DMS79 treated with DMSO at 0.1 percent for 48 hours (cell line): ENCODE data around the gene ABCC6.
"Not testable (repeated sequence)": the region's sequence is repeated elsewhere in the genome, so short reads cannot be mapped to it uniquely, and the experiment has no call there.

ENCODE experiments used
- DNase-seq: peaks from one replicate; lab custom pipeline; 2025; lab: John Stamatoyannopoulos, UW

Gene ABCC6

DNA sequence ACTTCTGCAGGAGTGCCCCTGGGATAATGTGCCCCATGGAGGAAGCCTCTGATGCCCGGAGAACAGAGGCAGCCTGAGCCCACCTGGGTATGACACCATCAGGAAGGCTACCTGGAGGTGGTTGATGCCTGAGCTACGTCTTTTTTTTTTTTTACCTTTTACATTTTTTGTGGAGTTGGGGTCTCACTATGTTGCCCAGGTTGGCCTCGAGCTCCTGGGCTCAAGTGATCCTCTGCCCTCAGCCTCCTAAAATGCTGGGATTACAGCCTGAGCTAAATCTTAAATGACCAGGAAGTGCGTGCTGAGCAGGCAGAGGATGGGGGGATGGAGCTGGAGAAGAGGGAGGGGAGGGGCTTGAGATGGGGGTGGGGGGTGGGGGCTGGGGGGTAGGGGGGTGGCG is 32.7 kb downstream of the ABCC6 start:
- no peak for DNase-seq

DNA sequence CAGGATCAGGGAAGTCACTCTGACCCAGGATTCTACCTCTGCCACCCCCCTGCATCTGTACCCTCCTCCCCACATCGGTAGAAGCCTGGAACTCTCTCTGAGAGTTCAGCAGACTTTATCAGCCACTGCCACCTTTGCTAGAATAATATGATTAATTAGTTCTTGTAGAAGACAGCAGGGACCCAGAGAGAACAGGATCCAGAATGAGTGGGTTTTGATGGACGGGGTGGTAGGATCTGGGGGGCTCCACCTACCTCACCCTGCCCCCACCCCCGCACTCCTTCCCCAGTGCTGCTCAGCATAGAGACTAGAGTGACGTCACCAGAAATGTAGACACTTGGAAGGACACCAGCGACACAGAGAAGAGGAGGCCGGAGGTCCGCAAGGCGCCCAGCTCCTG is 33.5 kb downstream of the ABCC6 start:
- no peak for DNase-seq

DNA sequence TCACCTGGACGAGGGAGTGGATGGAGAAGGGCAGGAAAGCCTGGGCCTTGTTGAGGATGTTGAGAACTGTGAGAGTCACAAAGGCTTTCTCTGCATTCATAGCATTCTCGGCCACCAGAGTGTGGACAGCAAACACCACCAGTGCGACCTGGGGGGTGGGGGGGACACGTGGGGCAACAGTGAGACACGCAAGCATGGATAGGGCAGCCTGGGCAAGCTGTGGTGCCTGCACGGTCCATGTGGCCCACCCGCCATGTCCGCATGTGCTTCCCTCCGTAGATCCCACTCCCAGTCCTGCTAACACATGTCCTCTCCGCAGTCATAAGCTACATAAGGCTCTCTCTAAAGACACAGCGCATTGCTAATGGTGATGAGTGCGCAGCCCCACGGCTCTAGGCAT is 34.5 kb downstream of the ABCC6 start:
- no peak for DNase-seq

DNA sequence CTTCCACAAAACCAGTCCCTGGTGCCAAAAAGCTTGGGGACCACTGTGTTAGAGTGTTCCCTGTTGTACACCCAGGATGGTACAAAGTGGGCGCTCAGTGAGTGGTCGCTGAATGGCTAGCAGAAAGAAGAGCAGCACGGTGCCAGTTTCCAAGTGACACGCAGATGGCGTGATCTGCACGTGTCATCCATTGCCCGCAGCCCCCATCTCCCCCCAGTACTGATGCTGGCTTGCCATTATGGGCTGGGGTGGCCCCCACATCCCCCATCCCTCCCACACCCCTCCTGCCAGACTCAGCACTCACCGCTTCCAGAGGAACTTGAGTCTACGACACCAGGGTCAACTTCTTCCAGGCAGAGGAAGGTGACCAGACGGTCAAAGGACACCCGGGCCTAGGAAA is 36.5 kb downstream of the ABCC6 start:
- DNase-seq = no peak

DNA sequence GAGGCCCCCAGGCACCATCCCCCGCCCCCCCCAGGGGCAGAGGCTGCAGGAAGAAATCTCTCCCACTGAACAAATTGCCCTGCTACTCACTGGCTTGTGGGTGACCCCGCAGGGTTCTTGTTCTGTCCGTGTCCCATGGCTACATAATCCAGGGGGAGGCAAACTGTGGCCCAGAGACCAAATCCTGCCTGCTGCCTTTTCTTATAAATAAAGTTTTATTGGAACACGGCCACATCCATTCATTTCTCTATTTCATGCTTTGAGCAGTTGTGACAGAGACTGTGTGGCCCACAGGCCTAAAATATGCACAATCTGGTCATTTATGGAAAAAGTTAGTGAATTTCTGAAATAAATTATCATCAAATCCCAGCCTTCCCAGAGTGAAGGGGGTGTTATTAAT is 38.2 kb downstream of the ABCC6 start:
- DNase-seq = no peak

DNA sequence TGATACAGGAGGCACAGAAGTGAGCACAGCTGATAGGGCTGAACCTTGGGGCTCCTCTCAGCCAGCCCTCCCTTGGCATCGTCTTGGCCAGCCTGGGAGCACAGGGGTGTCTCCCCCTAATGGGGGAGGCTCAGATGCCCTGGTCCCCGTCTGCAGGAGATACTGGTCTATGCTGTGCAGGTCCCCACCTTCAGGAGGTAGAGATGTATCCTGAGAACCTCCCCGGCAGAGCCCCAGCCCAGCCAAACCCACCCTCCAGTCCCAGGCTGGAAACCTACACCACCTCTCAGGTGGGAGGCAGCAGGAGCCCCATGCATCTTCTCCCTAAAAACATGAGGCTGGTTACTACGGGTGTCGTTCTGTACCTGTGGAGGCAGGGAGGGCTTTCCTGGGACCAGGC is 38.7 kb downstream of the ABCC6 start:
- DNase-seq = no peak

DNA sequence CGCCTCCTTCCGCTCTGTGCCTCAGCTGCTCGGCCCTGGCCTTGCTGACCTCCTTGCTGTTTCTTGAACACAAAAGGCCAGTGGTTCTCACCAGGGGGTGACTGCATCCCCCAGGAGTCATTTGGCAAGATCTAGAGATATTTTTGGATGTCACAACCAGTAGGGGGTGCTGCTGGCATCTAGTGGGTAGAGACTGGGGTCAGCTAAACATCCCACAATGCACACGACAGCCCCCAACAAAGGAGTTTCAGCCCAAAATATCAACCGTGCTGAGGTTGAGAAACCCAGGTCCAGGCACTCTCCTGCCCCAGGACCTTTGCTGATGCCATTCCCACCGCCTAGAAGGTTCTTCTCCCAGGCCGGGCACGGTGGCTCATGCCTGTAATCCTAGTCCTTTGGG is 39.7 kb downstream of the ABCC6 start:
- DNase-seq = no peak

DNA sequence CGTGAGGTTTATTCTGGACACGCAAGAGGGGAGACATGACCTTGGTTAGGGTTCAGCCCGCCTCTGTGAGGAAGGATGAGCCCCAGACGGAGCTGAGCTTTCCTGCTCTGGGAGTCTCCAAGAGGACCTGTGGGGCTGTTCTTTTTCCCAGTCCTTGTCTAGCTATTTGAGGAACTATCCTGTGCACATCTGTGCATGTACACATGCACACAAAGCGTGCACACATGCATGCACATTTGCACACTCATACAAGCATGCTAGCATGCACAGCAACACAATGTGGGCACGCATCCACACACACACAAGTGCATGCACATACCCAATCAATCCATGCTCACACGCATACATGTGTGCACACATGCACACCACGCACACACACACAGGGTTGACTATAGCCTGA is 40.4 kb downstream of the ABCC6 start:
- DNase-seq = no peak

DNA sequence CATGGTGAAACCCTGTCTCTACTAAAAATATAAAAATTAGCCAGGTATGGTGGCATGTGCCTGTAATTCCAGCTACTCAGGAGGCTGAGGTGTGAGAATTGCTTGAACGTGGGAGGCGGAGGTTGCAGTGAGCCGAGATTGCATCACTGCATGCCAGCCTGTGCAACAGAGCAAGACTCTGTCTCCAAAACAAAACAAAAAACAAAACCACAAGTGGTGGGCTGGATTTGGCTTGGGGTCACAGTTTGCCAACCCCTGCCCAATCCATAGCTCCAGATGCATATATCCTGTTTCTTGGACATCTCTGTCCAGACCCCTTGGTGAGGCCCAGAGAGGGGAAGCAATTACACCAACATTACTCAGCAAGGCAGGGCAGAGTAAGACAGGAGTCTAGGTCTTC is 41.5 kb downstream of the ABCC6 start:
- not testable (repeated sequence) for DNase-seq

DNA sequence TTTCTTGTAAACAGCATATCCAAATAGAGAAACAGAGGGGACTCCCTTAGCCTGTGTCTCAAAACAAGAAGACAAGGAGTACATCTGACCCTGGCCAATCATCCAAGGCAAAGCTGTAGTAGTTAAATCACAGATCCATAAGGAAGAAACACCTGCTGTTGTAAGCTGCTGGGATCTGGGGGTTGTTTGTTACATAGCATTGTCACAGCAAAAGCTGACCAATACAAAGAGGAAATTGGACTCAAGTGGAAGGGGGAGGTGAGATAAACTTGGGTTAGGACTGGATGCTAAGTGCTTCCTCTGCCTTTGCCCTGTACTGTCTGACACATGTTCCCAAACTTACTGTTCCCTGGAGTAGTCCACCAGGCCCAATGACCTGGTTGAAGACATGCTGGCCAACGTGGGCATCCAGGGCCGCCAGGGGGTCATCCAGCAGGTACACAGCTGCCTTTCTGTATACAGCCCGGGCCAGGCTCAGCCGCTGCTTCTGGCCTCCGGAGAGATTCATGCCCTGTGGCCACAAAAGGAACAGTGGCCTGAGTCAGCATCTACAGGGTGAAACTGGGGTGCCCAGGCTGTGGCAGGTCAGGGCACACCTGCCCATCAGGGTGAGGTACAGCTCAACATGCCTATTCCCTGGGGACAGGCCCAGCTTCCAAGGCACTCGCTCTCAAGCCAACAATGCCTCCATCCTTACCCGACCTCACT is 44.7 kb downstream of the ABCC6 start:
- no peak for DNase-seq

DNA sequence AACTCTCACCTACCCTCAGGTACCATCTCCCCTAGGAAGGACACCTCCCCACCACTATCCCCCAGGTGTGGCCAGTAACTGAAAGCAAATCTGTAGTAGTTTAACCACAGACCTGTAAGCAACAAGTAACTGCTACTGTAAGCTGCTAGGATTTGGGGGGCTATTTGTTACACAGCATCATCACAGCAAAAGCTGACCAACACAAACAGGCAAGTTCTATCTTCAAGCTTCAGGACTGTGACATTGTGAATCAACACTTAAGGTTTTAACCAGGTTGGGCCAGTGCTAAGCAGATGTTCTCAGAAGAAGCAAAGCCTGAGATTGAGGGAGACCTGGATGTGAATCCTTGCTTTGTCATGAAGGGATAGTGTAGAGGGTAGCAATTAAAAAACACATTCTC is 47.0 kb downstream of the ABCC6 start:
- DNase-seq = no peak

DNA sequence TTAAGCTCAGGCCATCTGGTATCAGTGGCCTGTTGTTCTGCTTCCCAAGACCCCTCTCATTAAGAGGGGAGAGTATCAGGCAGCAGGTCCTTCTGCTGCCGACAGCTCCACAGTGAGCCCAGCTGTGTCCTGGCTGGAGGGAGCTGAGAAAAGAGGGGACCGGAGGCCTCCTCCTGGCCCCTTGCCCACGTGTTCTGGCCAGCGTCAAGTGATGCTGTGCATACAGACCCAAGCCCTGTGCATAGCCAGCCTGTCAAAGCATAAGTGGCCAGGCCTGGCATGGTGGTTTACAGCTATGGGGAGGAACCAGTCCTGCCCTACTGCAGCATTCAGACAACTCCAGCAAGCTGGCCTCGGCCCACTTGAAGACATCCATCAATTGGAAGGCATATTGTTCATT is 48.0 kb downstream of the ABCC6 start:
- no peak for DNase-seq

DNA sequence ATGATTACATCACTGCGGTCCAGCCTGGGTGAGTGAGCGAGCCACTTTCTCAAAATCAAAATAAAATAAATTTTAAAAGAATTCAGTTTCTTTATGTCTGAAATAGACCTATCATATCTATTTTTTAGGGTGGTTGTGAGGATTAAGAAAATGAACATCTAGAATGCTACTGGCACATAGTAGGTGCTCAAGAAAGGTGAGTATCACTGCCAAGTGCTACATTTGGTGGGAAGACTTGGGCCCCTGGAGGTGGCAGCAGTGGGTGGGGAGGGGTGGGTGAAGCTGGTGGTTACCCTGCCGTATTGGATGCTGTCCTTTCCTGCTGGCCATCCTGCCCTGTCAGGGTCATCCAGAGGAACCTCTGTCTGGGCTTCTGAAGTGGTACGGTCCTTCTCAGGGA is 50.3 kb downstream of the ABCC6 start:
- DNase-seq = no peak

DNA sequence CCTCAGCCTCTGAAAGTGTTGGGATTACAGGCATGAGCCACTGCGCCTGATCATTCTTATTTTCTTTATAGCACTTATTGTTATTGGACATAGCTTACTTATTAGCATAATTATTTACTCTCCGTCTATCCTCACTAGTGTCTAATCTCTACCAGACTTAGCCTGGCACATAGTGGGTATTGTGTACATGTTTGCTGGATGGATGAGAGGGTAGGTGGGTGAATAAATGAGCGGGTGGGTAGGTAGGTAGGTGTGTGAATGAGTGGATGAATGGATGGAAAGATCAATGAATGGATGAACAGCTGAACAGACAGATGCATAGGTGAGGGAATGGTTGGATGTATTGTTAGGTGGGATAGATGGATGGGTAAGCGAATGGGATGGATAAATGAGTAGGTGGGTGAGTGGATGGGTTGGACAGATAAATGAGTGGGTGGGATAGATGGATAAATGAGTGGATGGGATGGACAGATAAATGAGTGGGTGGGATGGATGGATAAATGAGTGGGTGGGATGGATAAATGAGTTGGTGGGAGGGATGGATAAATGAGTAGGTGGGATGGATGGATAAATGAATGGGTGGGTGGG is 51.9 kb downstream of the ABCC6 start:
- DNase-seq = no peak

DNA sequence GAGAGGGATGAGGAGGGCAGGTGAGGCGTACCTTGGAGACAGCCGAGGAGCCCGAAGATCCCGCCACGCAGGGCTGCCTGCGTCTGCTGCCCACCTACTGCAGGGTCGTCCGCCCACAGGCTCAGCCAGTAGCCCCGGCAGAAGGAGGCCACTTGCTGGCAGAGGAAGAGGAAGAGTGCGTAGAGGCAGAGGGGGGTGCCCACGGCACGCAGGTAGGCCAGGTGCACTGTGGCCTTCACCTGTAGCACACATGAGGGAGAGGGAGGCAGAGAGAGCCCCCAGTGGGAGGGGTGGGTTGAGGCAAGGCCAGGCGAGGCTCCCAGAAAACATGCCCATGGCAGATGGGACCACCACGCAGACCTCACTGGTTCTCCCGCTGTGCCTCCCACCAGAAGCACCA is 53.7 kb downstream of the ABCC6 start:
- no peak for DNase-seq

DNA sequence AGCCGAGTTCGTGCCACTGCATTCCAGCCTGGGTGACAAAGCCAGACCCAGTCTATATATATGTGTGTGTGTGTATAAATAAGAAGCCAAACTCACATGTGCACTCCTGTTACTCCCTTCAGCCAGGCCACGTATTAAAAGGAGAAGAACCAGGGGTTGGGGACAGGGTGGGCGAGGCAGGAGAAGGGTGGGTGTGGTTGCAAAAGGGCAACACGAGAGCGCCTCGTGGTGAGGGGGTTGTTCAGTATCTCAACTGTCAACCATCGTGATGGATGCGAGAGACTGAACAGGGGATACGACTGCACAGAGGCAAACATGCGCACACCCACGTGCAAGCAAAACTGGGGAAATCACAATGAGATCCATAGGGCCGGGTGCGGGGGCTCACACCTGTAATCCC is 54.9 kb downstream of the ABCC6 start:
- DNase-seq = no peak

DNA sequence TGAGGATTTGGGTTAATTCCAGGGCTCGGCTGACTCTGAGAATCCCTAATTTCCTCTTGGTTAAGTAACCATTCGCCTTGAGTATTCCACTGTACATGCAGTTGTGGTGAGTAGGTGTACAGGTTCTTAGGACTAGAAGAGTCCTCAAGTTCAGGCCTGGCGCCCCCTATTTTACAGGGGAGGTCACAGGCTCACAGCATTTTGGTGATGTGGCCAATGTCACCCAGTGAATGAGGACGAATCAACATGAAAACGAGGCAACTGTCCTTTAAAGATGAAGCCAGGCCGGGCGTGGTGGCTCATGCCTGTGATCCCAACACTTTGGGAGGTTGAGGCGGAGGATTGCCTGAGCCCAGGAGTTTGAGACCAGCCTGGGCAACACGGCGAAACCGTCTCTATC is 55.4 kb downstream of the ABCC6 start:
- DNase-seq = no peak

DNA sequence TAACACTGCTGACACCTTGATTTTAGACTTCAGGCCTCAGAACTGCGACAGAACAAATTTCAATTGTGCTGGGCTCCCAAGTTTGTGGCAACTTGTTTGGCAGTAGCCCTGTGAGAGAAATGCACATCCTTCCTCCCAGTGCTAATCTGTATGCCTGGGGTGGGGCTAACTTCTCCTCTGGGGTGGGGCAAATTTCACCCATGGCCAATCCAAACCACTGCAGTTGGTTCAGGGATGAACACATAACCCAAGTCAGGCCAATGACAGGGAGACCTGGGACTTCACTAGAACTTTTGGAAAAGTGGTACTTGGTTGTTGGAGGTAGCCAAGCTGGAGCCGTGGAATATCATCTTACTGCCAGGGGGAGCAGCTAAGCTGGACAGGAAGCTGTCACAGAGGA is 56.3 kb downstream of the ABCC6 start:
- no peak for DNase-seq

DNA sequence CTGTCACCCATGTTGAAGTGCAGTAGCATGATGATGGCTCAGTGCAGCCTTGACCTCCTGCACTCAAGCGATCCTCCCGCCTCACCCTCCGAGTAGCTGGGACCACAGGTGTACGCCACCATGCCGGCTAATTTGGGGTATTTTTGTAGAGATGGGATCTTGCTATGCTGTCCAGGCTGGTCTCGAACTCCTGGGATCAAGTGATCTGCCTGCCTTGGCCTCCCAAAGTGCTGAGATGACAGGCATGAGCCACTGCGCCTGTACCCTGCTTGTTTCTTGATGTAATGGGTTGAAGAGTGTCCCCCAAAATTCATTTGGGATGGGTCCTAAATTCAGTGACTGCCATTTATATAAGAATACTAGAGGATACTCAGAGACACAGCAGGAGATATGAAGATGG is 57.2 kb downstream of the ABCC6 start:
- no peak for DNase-seq

DNA sequence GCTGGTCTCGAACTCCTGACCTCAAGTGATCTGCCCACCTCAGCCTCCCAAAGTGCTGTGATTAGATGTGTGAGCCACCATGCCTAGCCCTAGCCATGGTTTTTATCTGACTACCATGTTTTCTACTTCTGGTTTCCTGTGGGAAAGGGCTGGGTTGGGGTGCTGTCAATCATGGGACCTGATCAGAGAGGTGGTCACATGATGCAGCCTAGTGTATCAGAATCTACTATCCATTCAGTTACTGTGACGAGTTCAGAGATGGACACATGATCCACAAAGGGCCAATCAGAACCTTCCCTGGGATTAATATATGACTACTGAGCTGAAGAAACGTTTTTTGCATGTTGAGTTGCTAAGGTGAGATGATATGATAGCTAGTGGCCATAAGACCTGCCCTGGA is 59.1 kb downstream of the ABCC6 start:
- no peak for DNase-seq

DNA sequence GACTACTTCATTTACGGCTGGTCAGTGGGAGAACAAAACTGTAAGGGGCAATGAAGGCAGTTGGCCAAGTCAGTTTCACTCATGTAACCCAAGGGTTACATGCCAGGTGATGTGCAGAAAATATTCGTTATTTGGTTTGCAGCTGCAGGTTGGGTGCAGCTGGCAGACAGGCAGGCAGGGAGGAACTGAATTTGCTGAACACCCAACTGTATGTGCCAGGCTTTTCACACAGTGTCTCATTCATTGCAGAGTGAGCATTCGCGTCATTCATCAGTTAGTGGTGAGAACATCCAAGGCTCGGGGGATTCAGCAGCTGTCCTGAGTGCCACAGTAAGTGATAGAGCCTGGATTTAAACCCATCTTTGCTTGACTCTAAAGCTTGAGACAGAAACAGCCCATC is 59.7 kb downstream of the ABCC6 start:
- no peak for DNase-seq

DNA sequence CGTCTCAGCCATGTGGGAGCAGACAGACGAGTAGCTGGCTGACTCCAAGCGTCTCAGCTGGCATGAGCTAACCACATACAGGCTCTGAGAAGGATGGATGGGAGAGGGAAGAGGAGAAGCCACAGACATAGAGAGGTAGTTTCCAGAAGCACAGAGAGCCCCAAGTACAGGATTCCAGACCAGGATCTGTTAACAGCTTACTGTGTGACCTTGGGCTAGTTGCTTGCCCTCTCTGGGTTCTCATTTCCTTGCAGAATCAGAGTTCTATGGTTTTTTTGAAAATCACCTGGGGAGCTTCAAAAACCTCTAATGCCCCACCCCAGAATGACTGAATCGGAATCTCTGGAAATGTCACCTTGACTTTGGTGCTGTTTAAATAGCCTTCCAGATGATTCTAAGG is 60.2 kb downstream of the ABCC6 start:
- no peak for DNase-seq

DNA sequence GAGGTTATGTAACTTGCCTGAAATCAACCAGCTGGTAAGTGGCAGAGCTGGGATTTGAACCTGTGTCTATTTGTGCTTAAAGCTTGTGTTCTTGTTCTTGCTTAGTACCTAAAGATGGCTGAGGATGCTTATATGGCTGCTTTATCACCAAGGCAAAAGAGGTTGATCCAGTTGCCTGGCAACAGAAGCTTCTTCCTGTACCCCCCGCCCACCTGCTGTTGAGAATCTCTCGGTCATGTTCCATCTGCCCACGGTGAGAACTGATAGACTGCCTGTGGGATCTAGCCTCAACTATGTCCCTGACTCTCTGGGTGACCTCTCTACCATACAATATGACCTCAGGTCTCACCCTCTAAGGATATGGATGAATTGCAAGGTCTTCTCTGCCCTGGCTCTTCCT is 60.7 kb downstream of the ABCC6 start:
- no peak for DNase-seq

DNA sequence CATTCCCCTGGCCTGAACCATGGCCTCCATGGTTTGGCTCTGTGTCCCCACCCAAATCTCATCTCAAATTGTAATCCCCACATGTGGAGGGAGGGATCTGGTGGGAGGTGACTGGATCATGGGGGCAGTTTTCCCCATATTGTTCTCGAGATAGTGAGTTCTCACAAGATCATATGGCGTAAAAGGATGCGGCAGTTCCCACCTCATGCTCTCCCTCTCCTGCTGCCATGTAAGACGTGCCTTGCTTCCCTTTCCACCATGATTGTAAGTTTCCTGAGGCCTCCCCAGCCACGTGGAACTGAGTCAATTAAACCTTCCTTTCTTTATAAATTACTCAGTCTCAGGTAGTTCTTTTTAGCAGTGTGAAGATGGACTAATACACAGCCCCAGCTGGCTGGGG is 61.5 kb downstream of the ABCC6 start:
- not testable (repeated sequence) for DNase-seq
